ENCODE results near the gene GRHPR.
"Not testable (repeated sequence)": the region's sequence is repeated elsewhere in the genome, so short reads cannot be mapped to it uniquely, and the experiment has no call there.

Gene GRHPR

GRCh38 chr9:37422289-37423104, at the start of gene GRHPR:
GRHPR (plus strand) TSS chr9:37422696; CDS start chr9:37422751, 55 bp downstream.
- DNase-seq (ENCODE audit: low read depth), result peak; percentile 60

- DNase-seq (ENCODE audit: low read depth), result no peak
These were observed 49.7 kb upstream of the GRHPR start for GRCh38 chr9:37372839-37373238.

GRCh38 chr9:37373621-37374020, 48.9 kb upstream of the GRHPR start:
- no peak for DNase-seq (ENCODE audit: low read depth)

- no peak for DNase-seq (ENCODE audit: low read depth)
These were observed 47.6 kb upstream of the GRHPR start for GRCh38 chr9:37374892-37375291.

- no peak for DNase-seq (ENCODE audit: low read depth)
These were observed 44.5 kb upstream of the GRHPR start for GRCh38 chr9:37377688-37378612.

- DNase-seq (ENCODE audit: low read depth), result no peak
These were observed 43.9 kb upstream of the GRHPR start for GRCh38 chr9:37378613-37379004.

GRCh38 chr9:37379835-37380234, 42.7 kb upstream of the GRHPR start:
- DNase-seq (ENCODE audit: low read depth), result no peak

GRCh38 chr9:37380570-37380969, 41.9 kb upstream of the GRHPR start:
- no peak for DNase-seq (ENCODE audit: low read depth)

- no peak for DNase-seq (ENCODE audit: low read depth)
These were observed 41.3 kb upstream of the GRHPR start for GRCh38 chr9:37381094-37381741.

GRCh38 chr9:37382161-37382981, 40.1 kb upstream of the GRHPR start:
- DNase-seq (ENCODE audit: low read depth), result no peak

- no peak for DNase-seq (ENCODE audit: low read depth)
These were observed 39.5 kb upstream of the GRHPR start for GRCh38 chr9:37382982-37383357.

GRCh38 chr9:37383393-37383792, 39.1 kb upstream of the GRHPR start:
- DNase-seq (ENCODE audit: low read depth), result no peak

GRCh38 chr9:37383876-37384746, 38.4 kb upstream of the GRHPR start:
- no peak for DNase-seq (ENCODE audit: low read depth)

GRCh38 chr9:37385286-37385685, 37.2 kb upstream of the GRHPR start:
- no peak for DNase-seq (ENCODE audit: low read depth)

GRCh38 chr9:37386988-37387387, 35.5 kb upstream of the GRHPR start:
- no peak for DNase-seq (ENCODE audit: low read depth)

GRCh38 chr9:37390759-37391158, 31.7 kb upstream of the GRHPR start:
- DNase-seq (ENCODE audit: low read depth), result no peak

GRCh38 chr9:37392272-37392671, 30.2 kb upstream of the GRHPR start:
- no peak for DNase-seq (ENCODE audit: low read depth)

GRCh38 chr9:37395229-37395628, 27.3 kb upstream of the GRHPR start:
- no peak for DNase-seq (ENCODE audit: low read depth)

GRCh38 chr9:37395663-37396062, 26.8 kb upstream of the GRHPR start:
- no peak for DNase-seq (ENCODE audit: low read depth)

- not testable (repeated sequence) for DNase-seq (ENCODE audit: low read depth)
These were observed 24.5 kb upstream of the GRHPR start for GRCh38 chr9:37397948-37398347.
